HepG2 (cell line): Measurements from ENCODE around the gene CEP120. TPM values are rescaled to one million over a fixed set of nuclear protein-coding genes. Genes with fewer than 3 reads are reported as not detected.

ENCODE experiments used
- CHD4 ChIP-seq: fragments of 200-600 bp; sonication (generic); IDR thresholded peaks from 2 replicates; pipeline ENCODE4 v1.7.0; 2017; ENCODE audit warnings: mild to moderate bottlenecking, low read length, borderline replicate concordance
- EP300 ChIP-seq, 3 experiments: sonication (generic) in 1 of 3; formaldehyde crosslinking in 1 of 3; IDR thresholded peaks; 2 replicates each; pipeline versions ENCODE4 v1.5.1 to v1.6.1; 2011 to 2020; ENCODE audit warnings: low read depth in 2 of 3, low read length in 2 of 3, borderline replicate concordance in 1 of 3, improper control_type of control experiment in 1 of 3, mild to moderate bottlenecking in 1 of 3, missing genetic modification reagents in 1 of 3, moderate library complexity in 1 of 3
- MAF1 ChIP-seq: sonication (generic); formaldehyde crosslinking; IDR thresholded peaks from 2 replicates; pipeline ENCODE4 v1.5.0; 2020; ENCODE audit warnings: missing genetic modification reagents, borderline replicate concordance
- MAFF ChIP-seq: IDR thresholded peaks from 2 replicates; pipeline ENCODE4 v1.6.1; 2011; ENCODE audit warnings: low read depth, low read length, improper control_type of control experiment
- MED13 ChIP-seq: sonication (generic); formaldehyde crosslinking; IDR thresholded peaks from 2 replicates; pipeline ENCODE4 v1.5.0; 2020; ENCODE audit warnings: missing genetic modification reagents
- SALL1 ChIP-seq: sonication (generic); formaldehyde crosslinking; IDR thresholded peaks from 2 replicates; pipeline ENCODE4 v1.8.0; 2022; ENCODE audit warnings: mild to moderate bottlenecking, missing genetic modification reagents
- SIX1 ChIP-seq: sonication (generic); formaldehyde crosslinking; IDR thresholded peaks from 2 replicates; pipeline ENCODE4 v1.4.0; 2020; ENCODE audit warnings: missing genetic modification reagents, borderline replicate concordance
- ZNF121 ChIP-seq: sonication (generic); formaldehyde crosslinking; IDR thresholded peaks from 2 replicates; pipeline ENCODE4 v1.5.0; 2020; ENCODE audit warnings: mild to moderate bottlenecking, missing genetic modification reagents
- ZNF251 ChIP-seq: sonication (generic); formaldehyde crosslinking; IDR thresholded peaks from 2 replicates; pipeline ENCODE4 v1.9.0; 2021; ENCODE audit warnings: mild to moderate bottlenecking, missing genetic modification reagents
- ZNF331 ChIP-seq: sonication (generic); formaldehyde crosslinking; IDR thresholded peaks from 2 replicates; pipeline ENCODE4 v1.4.0; 2020; ENCODE audit warnings: missing genetic modification reagents
- ZNF354B ChIP-seq: sonication (generic); formaldehyde crosslinking; IDR thresholded peaks from 2 replicates; pipeline ENCODE4 v1.8.0; 2022; ENCODE audit warnings: mild to moderate bottlenecking, missing genetic modification reagents
- ZNF547 ChIP-seq: sonication (generic); formaldehyde crosslinking; IDR thresholded peaks from 2 replicates; pipeline ENCODE4 v1.5.1; 2020; ENCODE audit warnings: mild to moderate bottlenecking, missing genetic modification reagents
- ZNF558 ChIP-seq: sonication (generic); formaldehyde crosslinking; IDR thresholded peaks from 2 replicates; pipeline ENCODE4 v1.9.0; 2022; ENCODE audit warnings: mild to moderate bottlenecking, missing genetic modification reagents, borderline replicate concordance
- ZNF605 ChIP-seq: sonication (generic); formaldehyde crosslinking; IDR thresholded peaks from 2 replicates; pipeline ENCODE4 v1.8.0; 2022; ENCODE audit warnings: mild to moderate bottlenecking, missing genetic modification reagents
- polyA plus RNA-seq, 8 experiments: library from polyadenylated mRNA; depleted of rRNA in 3 of 8; stranded (reverse) in 7 of 8; unstranded in 1 of 8; fragments of >200 nt; fragmentation: Illumina TruSeq in 4 of 8; extraction: Trizol in 4 of 8; gene quantifications; 2 replicates each; pipeline versions ENCODE4 v1.2.1 to v1.2.3, GENCODE V29; 2011 to 2016; ENCODE audit warnings: low read depth in 4 of 8, missing spikeins in 1 of 8, mixed read lengths in 1 of 8; ENCODE audit not compliant: insufficient read depth in 1 of 8
- total RNA-seq, 5 experiments: library from RNA; depleted of rRNA; stranded (reverse); fragments of >200 nt; fragmentation: Illumina TruSeq; extraction: Trizol; gene quantifications; 2 replicates each; pipeline ENCODE4 v1.2.3, GENCODE V29; 2016; ENCODE audit warnings: low read depth in 1 of 5
- TF ChIP-seq, protein P1 (sequence below): sonication (generic); formaldehyde crosslinking; IDR thresholded peaks from 2 replicates; pipeline ENCODE4; 2020; ENCODE audit warnings: missing genetic modification reagents, mild to moderate bottlenecking, borderline replicate concordance
- TF ChIP-seq, protein P2 (sequence below): sonication (generic); formaldehyde crosslinking; IDR thresholded peaks from 2 replicates; pipeline ENCODE4 v1.5.1; 2020; ENCODE audit warnings: mild to moderate bottlenecking, missing genetic modification reagents, moderate library complexity
- TF ChIP-seq, protein P3 (sequence below): sonication (generic); formaldehyde crosslinking; IDR thresholded peaks from 2 replicates; pipeline ENCODE4 v1.4.0; 2020; ENCODE audit warnings: missing genetic modification reagents
- TF ChIP-seq, protein P4 (sequence below): sonication (generic); formaldehyde crosslinking; IDR thresholded peaks from 2 replicates; pipeline ENCODE4 v1.5.0; 2020; ENCODE audit warnings: missing genetic modification reagents
- TF ChIP-seq, protein P5 (sequence below): sonication (generic); formaldehyde crosslinking; IDR thresholded peaks from 2 replicates; pipeline ENCODE4 v1.8.1; 2023; ENCODE audit warnings: missing genetic modification reagents, mild to moderate bottlenecking, borderline replicate concordance
- TF ChIP-seq, protein P6 (sequence below): sonication (generic); formaldehyde crosslinking; IDR thresholded peaks from 2 replicates; pipeline ENCODE4 v1.9.0; 2022; ENCODE audit warnings: missing genetic modification reagents, mild to moderate bottlenecking, borderline replicate concordance

Gene CEP120
- total and polyA plus RNA-seq, 2 of the 13 experiments (the other 11 are each of a cell fraction or from before 2014, with no cell fraction given), result 8.0 to 14.7 TPM

DNA sequence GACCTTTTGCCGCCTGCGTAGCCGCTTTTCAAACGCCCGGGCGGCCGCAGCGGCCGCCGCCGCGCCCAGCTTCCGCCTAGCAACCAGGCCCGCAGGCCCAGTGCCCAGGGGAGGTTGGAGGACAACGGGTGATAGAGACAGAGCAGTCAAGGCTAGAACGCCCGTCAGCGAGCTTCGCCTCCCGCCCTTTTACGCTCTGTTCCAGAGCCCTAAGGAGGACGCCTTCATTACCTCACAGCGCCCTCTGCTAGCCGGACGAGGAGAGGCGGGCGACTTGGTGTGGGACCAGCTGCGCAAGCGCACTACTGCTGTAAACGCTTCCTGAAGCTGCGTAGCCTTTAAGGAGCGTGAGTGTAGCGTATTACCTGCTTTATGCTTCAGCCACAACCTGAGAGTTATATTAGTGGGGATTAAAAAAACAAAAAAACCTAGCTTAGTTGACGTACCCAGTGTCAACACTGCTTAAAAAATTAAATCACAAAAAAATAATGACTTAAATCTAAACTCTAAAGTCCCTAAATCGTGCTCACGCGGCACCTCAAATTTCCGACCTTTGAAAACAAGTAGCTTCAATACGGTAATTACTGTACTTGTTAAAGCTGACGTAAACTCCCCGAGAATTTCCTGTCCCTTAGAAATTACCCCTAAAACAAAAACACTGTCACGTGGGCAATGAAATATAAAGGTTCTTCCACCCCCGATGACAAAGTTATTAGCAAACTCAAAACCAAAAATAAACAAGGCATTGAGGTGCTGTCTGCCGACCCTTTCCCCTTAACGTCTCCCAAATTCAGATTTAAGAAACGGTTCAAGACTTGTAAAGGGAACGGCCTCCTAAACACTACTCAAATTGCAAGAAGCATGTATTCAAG is at the start of gene CEP120 (continued):
- TF ChIP-seq, protein P1, sequence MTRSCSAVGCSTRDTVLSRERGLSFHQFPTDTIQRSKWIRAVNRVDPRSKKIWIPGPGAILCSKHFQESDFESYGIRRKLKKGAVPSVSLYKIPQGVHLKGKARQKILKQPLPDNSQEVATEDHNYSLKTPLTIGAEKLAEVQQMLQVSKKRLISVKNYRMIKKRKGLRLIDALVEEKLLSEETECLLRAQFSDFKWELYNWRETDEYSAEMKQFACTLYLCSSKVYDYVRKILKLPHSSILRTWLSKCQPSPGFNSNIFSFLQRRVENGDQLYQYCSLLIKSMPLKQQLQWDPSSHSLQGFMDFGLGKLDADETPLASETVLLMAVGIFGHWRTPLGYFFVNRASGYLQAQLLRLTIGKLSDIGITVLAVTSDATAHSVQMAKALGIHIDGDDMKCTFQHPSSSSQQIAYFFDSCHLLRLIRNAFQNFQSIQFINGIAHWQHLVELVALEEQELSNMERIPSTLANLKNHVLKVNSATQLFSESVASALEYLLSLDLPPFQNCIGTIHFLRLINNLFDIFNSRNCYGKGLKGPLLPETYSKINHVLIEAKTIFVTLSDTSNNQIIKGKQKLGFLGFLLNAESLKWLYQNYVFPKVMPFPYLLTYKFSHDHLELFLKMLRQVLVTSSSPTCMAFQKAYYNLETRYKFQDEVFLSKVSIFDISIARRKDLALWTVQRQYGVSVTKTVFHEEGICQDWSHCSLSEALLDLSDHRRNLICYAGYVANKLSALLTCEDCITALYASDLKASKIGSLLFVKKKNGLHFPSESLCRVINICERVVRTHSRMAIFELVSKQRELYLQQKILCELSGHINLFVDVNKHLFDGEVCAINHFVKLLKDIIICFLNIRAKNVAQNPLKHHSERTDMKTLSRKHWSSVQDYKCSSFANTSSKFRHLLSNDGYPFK (CRISPR knock-in tag), result peak; percentile 78; the same call in 1 of the 2 replicates
- TF ChIP-seq, protein P2, sequence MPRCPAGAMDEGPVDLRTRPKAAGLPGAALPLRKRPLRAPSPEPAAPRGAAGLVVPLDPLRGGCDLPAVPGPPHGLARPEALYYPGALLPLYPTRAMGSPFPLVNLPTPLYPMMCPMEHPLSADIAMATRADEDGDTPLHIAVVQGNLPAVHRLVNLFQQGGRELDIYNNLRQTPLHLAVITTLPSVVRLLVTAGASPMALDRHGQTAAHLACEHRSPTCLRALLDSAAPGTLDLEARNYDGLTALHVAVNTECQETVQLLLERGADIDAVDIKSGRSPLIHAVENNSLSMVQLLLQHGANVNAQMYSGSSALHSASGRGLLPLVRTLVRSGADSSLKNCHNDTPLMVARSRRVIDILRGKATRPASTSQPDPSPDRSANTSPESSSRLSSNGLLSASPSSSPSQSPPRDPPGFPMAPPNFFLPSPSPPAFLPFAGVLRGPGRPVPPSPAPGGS (CRISPR knock-in tag), result no peak
- TF ChIP-seq ZNF558 (CRISPR knock-in tag) (no peak), ZNF121 (peak; percentile 43; the same call in 1 of the 2 replicates), ZNF354B (CRISPR knock-in tag) (no peak), MED13 (CRISPR knock-in tag) (no peak), ZNF251 (no peak), ZNF605 (peak; percentile 88; the same call in 1 of the 2 replicates), CHD4 (no peak), MAFF (no peak), EP300 (IDR thresholded peaks at IDR 0.05; ENCODE audit: low read depth in 2 of 2, low read length in 2 of 2) (peak in 1 of 2 experiments; percentile 42; a peak in 1 of 4 replicates), EP300 (CRISPR knock-in tag; IDR thresholded peaks at IDR 0.05; ENCODE audit: borderline replicate concordance) (no peak; the same call in 1 of the 2 replicates), ZNF547 (CRISPR knock-in tag) (no peak), SIX1 (CRISPR knock-in tag) (no peak), ZNF331 (CRISPR knock-in tag) (peak; percentile 93), SALL1 (peak; percentile 89), MAF1 (no peak)
- TF ChIP-seq, protein P3, sequence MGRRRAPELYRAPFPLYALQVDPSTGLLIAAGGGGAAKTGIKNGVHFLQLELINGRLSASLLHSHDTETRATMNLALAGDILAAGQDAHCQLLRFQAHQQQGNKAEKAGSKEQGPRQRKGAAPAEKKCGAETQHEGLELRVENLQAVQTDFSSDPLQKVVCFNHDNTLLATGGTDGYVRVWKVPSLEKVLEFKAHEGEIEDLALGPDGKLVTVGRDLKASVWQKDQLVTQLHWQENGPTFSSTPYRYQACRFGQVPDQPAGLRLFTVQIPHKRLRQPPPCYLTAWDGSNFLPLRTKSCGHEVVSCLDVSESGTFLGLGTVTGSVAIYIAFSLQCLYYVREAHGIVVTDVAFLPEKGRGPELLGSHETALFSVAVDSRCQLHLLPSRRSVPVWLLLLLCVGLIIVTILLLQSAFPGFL (CRISPR knock-in tag), result no peak
- TF ChIP-seq, protein P4, sequence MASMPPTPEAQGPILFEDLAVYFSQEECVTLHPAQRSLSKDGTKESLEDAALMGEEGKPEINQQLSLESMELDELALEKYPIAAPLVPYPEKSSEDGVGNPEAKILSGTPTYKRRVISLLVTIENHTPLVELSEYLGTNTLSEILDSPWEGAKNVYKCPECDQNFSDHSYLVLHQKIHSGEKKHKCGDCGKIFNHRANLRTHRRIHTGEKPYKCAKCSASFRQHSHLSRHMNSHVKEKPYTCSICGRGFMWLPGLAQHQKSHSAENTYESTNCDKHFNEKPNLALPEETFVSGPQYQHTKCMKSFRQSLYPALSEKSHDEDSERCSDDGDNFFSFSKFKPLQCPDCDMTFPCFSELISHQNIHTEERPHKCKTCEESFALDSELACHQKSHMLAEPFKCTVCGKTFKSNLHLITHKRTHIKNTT (CRISPR knock-in tag), result no peak
- TF ChIP-seq, protein P5, sequence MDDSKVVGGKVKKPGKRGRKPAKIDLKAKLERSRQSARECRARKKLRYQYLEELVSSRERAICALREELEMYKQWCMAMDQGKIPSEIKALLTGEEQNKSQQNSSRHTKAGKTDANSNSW (CRISPR knock-in tag), result no peak; the same call in 1 of the 2 replicates
- TF ChIP-seq, protein P6, sequence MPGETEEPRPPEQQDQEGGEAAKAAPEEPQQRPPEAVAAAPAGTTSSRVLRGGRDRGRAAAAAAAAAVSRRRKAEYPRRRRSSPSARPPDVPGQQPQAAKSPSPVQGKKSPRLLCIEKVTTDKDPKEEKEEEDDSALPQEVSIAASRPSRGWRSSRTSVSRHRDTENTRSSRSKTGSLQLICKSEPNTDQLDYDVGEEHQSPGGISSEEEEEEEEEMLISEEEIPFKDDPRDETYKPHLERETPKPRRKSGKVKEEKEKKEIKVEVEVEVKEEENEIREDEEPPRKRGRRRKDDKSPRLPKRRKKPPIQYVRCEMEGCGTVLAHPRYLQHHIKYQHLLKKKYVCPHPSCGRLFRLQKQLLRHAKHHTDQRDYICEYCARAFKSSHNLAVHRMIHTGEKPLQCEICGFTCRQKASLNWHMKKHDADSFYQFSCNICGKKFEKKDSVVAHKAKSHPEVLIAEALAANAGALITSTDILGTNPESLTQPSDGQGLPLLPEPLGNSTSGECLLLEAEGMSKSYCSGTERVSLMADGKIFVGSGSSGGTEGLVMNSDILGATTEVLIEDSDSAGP (CRISPR knock-in tag), result peak; percentile 95
